HG03571 (cell line): ENCODE measurements around the gene DOCK3.
"Not testable (repeated sequence)": the region's sequence is repeated elsewhere in the genome, so short reads cannot be mapped to it uniquely, and the experiment has no call there.

ENCODE experiments used
- ATAC-seq: cut with Tn5 transposase; IDR thresholded peaks from one replicate; pipeline ENCODE4 v1.9.1; 2021; ENCODE audit not compliant: unreplicated experiment

The DOCK3 gene

DNA sequence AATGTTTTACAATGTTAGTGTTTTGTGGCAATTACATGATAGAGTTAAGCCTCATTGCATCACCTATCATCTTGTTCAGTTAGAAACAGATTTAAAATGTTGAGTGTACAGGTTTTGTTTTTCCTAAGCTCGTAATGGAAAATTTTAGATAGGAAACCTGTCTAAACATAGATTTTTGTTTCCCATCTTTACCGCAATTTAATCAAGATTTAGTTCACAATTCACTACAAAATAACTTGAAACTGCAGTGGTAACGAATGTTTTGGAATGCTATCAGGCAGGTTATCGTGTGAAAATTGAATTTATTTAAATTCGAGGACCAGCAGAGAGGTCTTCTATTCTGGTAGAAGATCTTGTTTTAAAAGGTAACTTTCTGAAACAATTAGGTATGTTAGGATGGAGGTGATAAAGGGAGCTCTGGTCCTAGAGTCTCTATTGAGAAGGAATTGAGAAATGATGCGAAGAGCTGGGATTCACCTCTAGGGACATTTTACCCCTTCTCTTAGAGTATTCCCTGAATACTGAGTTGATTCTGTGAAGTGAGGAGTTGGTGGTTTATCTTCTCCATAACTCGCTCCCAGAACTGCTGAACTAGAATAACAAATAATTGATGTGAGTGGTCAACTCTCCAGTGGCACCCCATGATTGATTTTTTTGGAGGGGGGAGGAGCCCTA lies 1.4 kb downstream of the DOCK3 start:
- no peak for ATAC-seq

GRCh38 chr3:50687127-50687751 lies 12.5 kb downstream of the DOCK3 start:
- no peak for ATAC-seq

DNA sequence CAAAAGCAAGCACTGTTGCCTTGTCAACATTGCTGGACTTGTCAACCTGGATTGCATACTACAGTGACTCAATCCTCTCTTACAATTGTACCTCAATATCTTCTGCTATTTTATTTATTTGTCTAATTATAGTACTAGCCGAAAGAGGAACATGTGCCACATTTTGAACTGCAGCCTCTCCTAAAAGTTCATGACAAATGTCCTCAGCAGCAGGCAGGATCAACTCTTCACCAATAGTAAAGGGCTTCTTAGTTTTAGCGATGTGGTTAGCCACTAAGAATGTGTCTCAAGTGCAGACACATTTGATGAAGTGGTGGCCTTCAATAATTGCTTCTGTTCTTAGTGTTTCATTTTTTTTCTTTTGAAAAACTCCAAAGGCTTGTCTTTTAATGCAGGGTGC lies 13.2 kb downstream of the DOCK3 start:
- ATAC-seq, result no peak

- ATAC-seq, result not testable (repeated sequence)
Observed at GRCh38 chr3:50688602-50689001, 13.9 kb downstream of the DOCK3 start.

DNA sequence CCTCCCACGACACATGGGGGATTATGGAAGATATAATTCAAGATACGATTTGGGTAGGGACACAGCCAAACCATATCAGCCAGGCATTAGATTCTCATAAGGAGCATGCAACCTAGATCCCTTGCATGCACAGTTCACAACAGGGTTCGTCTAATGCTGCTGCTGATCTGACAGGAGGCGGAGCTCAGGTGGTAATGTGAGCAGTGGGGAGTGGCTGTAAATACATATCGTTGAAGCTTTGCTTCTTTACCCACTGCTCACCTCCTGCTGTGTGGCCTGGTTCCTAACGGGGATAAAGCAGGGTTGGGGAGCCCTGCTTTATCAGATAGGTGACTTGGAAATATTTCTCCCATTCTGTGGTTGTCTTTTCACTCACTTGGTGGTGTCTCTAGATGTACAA lies 14.8 kb downstream of the DOCK3 start:
- no peak for ATAC-seq

- no peak for ATAC-seq
Observed at GRCh38 chr3:50695031-50695430, 20.3 kb downstream of the DOCK3 start.

DNA sequence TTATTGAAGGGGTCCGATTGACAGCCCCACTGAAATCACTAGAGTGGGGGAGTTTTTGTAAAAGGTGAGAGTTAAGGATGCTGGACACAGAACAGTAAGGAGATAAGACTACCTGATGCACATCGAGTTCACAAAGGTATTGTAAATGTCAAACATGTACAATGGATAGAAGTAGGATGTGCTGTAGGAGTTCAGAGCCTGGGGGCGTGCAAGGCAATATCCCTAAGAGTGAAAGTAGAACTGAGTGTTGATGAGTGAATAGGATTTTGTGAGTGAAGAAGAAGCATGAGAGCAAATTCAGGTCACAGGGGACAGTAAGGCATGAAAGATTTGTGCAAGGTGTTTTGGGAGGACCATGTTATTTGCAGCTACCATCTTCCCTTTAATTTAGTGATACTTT lies 21.5 kb downstream of the DOCK3 start:
- no peak for ATAC-seq

DNA sequence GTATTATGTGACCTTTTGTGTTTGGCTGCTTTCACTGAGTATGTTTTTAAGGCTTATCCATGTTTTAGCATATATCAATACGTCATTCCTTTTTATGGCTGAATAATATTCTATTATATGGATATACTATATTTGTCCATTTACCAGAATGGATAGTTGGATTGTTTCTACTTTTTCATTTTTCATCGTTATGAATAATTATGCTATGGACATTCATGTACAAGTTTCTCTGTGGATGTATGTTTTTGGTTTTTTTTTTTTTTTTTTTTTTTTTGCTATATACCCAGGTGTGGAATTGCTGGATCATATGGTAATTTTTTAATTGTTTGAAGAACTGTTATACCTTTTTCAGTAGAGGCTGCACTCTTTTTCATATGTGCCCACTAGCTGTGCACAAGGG lies 23.5 kb downstream of the DOCK3 start:
- ATAC-seq, result no peak

DNA sequence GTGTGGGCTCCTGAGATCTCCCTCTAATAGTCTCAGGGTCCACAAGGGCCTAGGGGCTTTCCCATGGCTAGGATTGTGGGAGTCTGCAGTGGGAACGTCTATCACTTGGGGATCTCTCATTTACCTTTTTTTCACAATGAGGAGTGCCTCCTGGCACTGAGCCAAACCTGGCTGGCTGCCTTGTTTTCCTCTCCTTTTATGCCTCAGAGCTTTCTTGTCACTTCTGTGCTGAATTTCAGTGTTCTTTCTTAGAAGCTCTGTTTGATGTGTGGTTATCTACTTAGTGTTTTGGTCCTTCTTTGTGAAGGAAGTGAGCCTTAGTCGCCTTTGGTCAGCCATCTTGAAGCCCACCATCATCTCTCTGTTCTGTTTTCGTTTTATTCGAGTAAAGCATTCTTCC lies 33.9 kb downstream of the DOCK3 start:
- ATAC-seq, result no peak

GRCh38 chr3:50714946-50715345 lies 40.2 kb downstream of the DOCK3 start:
- no peak for ATAC-seq

GRCh38 chr3:50724831-50725230 lies 50.1 kb downstream of the DOCK3 start:
- ATAC-seq, result no peak

DNA sequence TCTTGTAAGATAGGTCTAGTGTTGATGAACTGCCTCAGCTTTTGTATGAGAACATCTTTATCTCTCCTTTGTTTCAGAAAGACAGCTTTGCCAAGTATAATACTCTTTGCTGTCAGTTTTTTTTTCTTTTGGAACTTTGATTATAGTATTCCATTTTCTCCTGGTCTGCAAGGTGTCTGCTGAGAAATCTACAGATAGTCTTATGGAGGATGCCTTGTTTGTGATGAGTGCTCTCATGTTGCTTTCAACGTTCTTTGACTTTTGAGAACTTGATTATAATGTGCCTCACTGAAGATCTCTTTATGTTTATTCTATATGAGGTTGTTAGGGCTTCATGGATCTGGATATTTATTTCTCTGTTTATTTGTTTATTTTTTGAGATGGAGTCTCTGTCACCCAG lies 60.3 kb downstream of the DOCK3 start:
- ATAC-seq, result no peak

DNA sequence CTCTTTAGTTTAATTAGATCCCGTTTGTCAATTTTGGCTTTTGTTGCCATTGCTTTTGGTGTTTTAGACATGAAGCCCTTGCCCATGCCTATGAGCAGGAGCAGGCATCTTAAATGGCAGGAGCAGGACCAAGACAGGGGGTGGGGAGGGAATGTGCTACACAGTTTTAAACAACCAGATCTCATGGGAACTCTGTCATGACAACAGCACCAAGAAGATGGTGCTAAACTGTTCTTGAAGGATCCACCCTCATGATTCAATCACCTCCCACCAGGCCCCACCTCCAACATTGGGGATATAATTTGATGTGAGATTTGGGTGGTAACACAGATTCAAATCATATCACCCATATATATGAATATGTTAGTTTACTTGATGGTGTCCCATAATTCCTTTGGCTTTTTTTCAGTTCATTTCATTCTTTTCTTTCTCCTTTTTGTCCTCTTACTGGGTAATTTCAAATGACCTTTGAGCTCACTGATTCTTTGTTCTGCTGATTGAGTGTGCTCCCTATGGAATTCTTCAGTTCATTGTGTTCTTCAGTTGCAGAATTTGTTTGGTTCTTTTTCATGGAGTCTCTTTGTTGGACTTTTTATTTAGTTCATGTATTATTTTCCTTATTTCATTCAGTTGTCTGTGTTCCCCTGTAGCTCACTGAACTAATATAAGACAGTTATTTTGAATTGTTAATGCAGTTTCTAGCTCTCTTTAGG lies 62.6 kb downstream of the DOCK3 start:
- no peak for ATAC-seq

DNA sequence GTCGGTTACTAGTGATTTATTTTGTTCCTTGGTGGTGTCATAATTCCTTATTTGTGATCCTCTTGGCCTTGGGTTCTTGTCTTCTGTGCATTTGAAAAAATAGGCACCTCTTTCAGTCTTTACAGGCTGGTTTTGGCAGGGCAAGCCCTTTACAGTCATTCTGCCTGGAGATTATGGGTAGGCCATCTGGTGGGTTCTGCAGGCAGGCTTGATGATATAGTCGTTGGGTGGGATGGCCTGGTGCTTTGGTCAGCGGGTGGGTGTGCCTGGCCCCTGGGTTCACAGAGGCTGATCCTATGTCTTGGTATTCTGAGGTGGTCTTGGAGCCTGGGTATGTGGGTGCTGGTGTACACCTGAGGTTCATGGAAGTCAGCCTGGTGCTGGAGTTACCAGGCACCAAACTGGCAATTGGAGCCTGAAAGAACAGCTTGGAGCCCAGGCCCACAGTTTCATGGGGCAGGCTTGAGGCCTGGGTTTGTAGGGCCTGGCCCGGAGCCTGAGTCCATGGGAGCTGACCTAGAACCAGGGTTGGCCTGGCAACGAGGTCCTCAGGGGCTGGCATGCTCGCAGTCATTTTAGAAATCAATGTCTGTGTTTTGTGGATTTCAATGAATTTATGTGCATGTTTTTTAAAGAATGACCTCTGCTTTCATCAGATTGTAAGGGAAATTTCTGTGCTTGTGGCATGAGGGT lies 63.3 kb downstream of the DOCK3 start:
- ATAC-seq, result no peak

DNA sequence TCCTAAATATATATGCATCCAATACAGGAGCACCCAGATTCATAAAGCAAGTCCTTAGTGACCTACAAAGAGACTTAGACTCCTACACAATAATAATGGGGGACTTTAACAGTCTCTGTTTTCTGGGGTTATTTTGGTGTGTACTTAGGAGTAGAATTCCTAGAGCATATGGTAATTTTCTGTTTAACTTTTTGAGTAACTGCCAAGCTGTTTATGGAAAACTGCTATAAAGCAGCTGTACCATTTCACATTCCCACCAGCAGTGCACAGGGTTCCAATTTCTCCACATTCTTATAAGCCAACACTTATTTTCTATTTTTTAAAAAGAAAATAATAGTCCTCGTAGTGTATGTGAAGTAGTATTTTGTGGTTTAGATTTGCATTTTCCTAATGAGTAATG lies 68.9 kb downstream of the DOCK3 start:
- ATAC-seq, result no peak

- ATAC-seq, result no peak
Observed at GRCh38 chr3:50749822-50750221, 75.1 kb downstream of the DOCK3 start.

- ATAC-seq, result no peak
Observed at GRCh38 chr3:50759015-50759414, 84.3 kb downstream of the DOCK3 start.

DNA sequence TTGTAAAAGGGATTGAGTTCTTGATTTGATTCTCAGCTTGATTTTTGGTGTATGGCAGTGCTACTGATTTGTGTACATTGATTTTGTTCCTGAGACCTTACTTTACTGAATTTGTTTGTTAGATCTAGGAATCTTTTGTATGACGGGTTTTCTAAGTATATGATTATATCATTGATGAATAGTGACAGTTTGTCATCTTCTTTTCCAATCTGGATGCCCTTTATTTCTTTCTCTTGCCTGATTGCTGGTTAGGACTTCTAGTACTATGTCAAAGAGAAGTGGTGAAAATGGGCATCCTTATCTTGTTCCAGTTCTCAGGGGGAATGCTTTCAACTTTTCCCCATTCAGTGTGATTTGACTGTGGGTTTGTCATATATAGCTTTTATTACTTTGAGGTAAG lies 103.0 kb downstream of the DOCK3 start:
- no peak for ATAC-seq

- ATAC-seq, result not testable (repeated sequence)
Observed at GRCh38 chr3:50781766-50782165, 107.0 kb downstream of the DOCK3 start.

DNA sequence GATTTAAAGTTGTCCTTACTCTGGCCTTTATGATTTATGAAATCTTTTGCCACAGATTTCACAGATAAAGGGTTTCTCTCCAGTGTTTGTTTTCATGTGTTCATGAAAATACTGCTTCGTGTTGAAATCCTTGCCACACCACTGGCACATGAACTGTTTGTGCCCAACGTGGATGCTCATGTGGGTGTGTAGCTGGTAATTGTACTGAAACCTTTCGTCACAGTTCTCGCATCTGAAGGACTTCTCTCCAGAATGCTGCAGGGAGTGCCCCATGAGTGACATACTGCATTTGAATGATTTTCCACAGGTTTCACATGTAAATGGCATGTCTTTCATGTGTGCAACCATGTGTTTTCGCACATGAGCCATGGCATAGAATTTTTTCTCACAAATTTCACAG lies 111.9 kb downstream of the DOCK3 start:
- ATAC-seq, result no peak

DNA sequence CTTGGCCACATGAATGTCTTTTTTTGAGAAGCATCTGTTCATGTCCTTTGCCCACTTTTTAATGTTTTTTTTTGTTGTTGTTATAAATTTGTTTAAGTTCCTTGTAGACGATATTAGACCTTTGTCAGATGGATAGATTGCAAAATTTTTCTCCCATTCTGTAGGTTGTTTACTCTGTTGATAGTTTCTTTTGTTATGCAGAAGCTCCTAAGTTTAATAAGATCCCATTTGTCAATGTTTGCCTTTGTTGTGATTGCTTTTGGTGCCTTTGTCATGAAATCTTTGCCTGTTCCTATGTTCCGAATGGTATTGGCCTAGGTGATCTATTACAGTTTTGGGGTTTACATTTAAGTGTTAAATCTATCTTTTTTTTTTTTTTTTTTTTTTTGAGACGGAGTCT lies 116.2 kb downstream of the DOCK3 start:
- not testable (repeated sequence) for ATAC-seq

DNA sequence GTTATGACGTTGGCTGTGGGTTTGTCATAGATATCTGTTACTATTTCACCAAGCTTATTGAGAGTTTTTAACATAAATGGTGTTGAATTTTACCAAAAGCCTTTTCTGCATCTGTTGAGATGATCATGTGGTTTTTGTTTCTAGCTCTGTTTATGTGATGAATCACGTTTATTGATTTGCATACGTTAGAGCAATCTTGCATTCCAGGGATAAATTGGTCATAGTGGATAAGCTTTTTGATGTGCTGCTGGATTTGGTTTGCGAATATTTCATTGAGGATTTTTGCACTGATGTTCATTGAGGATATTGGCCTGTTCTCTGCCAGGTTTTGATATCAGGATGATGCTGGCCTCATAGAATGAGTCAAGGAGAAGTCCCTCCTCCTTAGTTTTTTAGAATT lies 117.8 kb downstream of the DOCK3 start:
- no peak for ATAC-seq
